Epithelial cell of proximal tubule (primary cell): Measurements from ENCODE around the gene ZNF436. TPM values are rescaled to one million over a fixed set of nuclear protein-coding genes. Genes with fewer than 3 reads are reported as not detected.
"Not testable (repeated sequence)": the region's sequence is repeated elsewhere in the genome, so short reads cannot be mapped to it uniquely, and the experiment has no call there.

Experiments used
- DNase-seq: peaks from one replicate; pipeline ENCODE4 v3.0.0-alpha.2; 2011; ENCODE audit warnings: low read depth
- H3K4me3 ChIP-seq: 2 replicates; pipeline ENCODE4 v1.5.1; 2011; ENCODE audit warnings: low read depth, mild to moderate bottlenecking, low read length
- CTCF ChIP-seq: conservative IDR thresholded peaks from 2 replicates; pipeline ENCODE4 v1.5.1; 2012; ENCODE audit warnings: low read depth, mild to moderate bottlenecking, low read length
- total RNA-seq: library from RNA; depleted of rRNA; stranded (reverse); fragments of >200 nt; gene quantifications from 2 replicates; pipeline ENCODE4 v1.2.3, GENCODE V29; 2015

The ZNF436 gene
- total RNA-seq, 1 donor from 2014 or later = 8.0 TPM

- no peak for DNase-seq
- no peak overlapping the region for H3K4me3 ChIP-seq
- no peak for TF ChIP-seq CTCF
Observed at GRCh38 chr1:23339632-23340031, 30.0 kb downstream of the ZNF436 start.

- DNase-seq = no peak
- H3K4me3 ChIP-seq = no peak overlapping the region
- TF ChIP-seq CTCF = no peak
Observed at GRCh38 chr1:23337869-23338268, 31.8 kb downstream of the ZNF436 start.

- DNase-seq = no peak
- H3K4me3 ChIP-seq = no peak overlapping the region
- TF ChIP-seq CTCF = no peak
Observed at GRCh38 chr1:23331713-23332112, 37.9 kb downstream of the ZNF436 start.

DNA sequence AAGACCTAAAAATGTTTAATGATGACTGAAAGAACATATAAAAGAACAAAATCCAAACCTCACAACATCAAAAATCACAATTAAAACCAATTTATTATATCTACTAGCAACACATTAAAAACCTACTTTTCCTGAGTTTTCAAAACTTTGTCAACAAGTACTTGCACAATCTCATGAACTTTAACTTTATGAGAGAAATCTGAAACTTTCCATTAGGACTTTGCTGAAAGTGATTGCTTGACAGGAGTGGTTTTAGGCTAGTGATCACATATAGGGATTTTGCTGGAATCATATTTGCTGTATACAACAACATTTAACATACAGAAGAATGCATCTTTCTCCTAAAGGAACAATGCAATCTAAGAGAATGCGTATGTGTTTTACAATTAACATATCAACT, 38.8 kb downstream of the ZNF436 start:
- no peak for TF ChIP-seq CTCF
- DNase-seq = no peak
- no peak overlapping the region for H3K4me3 ChIP-seq

DNA sequence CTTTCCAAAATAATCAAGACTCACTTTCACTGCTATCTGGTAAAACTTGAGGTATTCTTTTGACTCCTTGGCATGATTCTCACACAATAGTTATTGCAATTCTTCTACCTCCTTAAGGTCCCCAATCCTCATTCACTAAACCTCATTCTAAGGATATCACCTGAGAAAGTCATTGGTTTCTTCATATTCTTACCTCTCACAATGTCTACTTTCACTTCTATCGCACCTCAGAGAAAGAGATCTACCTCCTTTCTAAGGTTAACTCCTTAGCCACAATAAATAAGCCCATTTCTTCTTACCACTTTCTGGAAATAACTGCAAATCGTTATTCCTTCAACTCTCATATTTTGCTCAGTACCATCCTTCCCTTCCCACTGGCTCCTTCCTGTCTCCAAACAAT, 44.2 kb downstream of the ZNF436 start:
- TF ChIP-seq CTCF = no peak
- no peak for DNase-seq

DNA sequence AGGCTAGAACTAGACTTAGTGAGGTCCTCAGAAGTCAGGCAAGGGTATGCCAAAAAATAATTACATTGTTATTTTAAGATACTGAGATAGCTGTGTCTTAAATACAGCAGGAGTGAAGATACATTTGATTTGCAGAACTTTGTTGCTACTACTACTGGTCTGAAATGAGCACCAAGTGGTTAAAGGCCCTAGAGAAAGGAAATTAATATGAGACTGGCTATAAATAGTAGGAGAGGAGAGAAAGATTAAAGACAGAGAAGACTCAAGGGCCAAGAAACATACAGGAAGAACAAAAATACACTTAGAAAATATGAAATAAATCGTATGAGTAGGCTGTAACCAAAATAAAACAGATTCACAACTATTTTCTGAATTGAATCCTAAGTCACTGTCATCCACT, 46.9 kb downstream of the ZNF436 start:
- no peak for TF ChIP-seq CTCF
- DNase-seq = no peak
- H3K4me3 ChIP-seq = no peak overlapping the region

More for the DNA sequence above, 44.2 kb downstream of the ZNF436 start:
- no peak overlapping the region for H3K4me3 ChIP-seq

- not testable (repeated sequence) for H3K4me3 ChIP-seq, DNase-seq
Observed at GRCh38 chr1:23310280-23310679, 59.4 kb downstream of the ZNF436 start.

Other genes starting within 250 kb of the ZNF436 start
- 17.6 and 21.7 TPM in 2 replicates for gene LUZP1, start 201.0 kb downstream of the ZNF436 start, total RNA-seq
- gene HTR1D, start 152.3 kb downstream of the ZNF436 start, total RNA-seq = 0.58 TPM in 1 of 2 replicates, not detected in the other
- 87.7 and 135 TPM in 2 replicates for gene HNRNPR, start 25.6 kb downstream of the ZNF436 start, total RNA-seq
- 0.65 and 3.1 TPM in 2 replicates for gene TCEA3, start 54.9 kb upstream of the ZNF436 start, total RNA-seq
- 5.1 and 11.5 TPM in 2 replicates for gene ASAP3, start 114.3 kb upstream of the ZNF436 start, total RNA-seq
- 4.0 and 6.5 TPM in 2 replicates for gene E2F2, start 161.4 kb upstream of the ZNF436 start, total RNA-seq
- 76.0 and 154 TPM in 2 replicates for gene ID3, start 189.7 kb upstream of the ZNF436 start, total RNA-seq